Neural cell (in vitro differentiated cells): ENCODE measurements around the gene PAPLN. TPM values are rescaled to one million over a fixed set of nuclear protein-coding genes. Genes with fewer than 3 reads are reported as not detected.

Experiments used
- H2AFZ ChIP-seq: fragments of 200-600, 300-800 bp; sonication (generic), shearing (Covaris generic); 2 replicates; pipeline ENCODE4 v1.6.0; 2014; ENCODE audit warnings: low read depth, mild to moderate bottlenecking, antibody characterized with exemption, low read length, moderate library complexity
- H3F3A ChIP-seq: fragments of 200-600 bp; shearing (Covaris generic); 2 replicates; pipeline ENCODE4 v1.6.1; 2016; ENCODE audit warnings: mild to moderate bottlenecking, moderate library complexity, mixed read lengths, antibody characterized with exemption, low read length; ENCODE audit not compliant: insufficient read depth, poor library complexity, severe bottlenecking
- H3K27ac ChIP-seq: fragments of 200-600, 300-800 bp; sonication (generic), shearing (Covaris generic); 2 replicates; pipeline ENCODE4 v1.5.1; 2014; ENCODE audit warnings: mild to moderate bottlenecking, low read length, moderate library complexity
- H3K27me3 ChIP-seq: fragments of 300-800, 200-600 bp; sonication (generic), shearing (Covaris generic); 2 replicates; pipeline ENCODE4 v1.6.0; 2014; ENCODE audit warnings: mild to moderate bottlenecking, low read depth, low read length, moderate library complexity; ENCODE audit not compliant: insufficient read depth
- H3K36me3 ChIP-seq: fragments of 300-800, 200-600 bp; sonication (generic), shearing (Covaris generic); 2 replicates; pipeline ENCODE4 v1.5.1; 2014; ENCODE audit warnings: mild to moderate bottlenecking, antibody characterized with exemption, low read length, moderate library complexity; ENCODE audit not compliant: insufficient read depth
- H3K4me2 ChIP-seq: fragments of 300-800, 200-600 bp; sonication (generic), shearing (Covaris generic); 2 replicates; pipeline ENCODE4 v1.6.0; 2014; ENCODE audit warnings: mild to moderate bottlenecking, low read length
- H3K4me3 ChIP-seq: fragments of 300-800, 200-600 bp; sonication (generic), shearing (Covaris generic); 2 replicates; pipeline ENCODE4 v1.5.1; 2014; ENCODE audit warnings: mild to moderate bottlenecking, low read length, moderate library complexity
- H3K79me2 ChIP-seq: fragments of 200-600 bp; shearing (Covaris generic); replicated peaks from 2 replicates; pipeline ENCODE4 v1.6.0; 2014; ENCODE audit warnings: mild to moderate bottlenecking, low read length, moderate library complexity; ENCODE audit not compliant: insufficient read depth
- H3K9ac ChIP-seq: fragments of 300-800, 200-600 bp; sonication (generic), shearing (Covaris generic); 2 replicates; pipeline ENCODE4 v1.6.1; 2016; ENCODE audit warnings: mild to moderate bottlenecking, low read length, mixed read lengths
- H3K9me2 ChIP-seq: fragments of 200-600 bp; shearing (Covaris generic); 2 replicates; pipeline ENCODE4 v1.6.1; 2016; ENCODE audit warnings: mild to moderate bottlenecking, low read length, mixed read lengths; ENCODE audit not compliant: insufficient read depth
- H3K9me3 ChIP-seq: fragments of 200-600, 300-800 bp; sonication (generic), shearing (Covaris generic); 2 replicates; pipeline ENCODE4 v1.6.1; 2016; ENCODE audit warnings: mild to moderate bottlenecking, mixed run types, low read length, moderate library complexity, mixed read lengths
- H4K20me1 ChIP-seq: fragments of 200-600 bp; shearing (Covaris generic); 2 replicates; pipeline ENCODE4 v1.6.1; 2016; ENCODE audit warnings: mild to moderate bottlenecking, mixed run types; ENCODE audit not compliant: insufficient read depth
- CTCF ChIP-seq: fragments of 450-650 bp; IDR thresholded peaks from 2 replicates; pipeline ENCODE4 v1.5.1; 2014; ENCODE audit warnings: antibody characterized with exemption, mild to moderate bottlenecking, moderate library complexity; ENCODE audit not compliant: poor library complexity, severe bottlenecking
- EP300 ChIP-seq: fragments of 450-650 bp; conservative IDR thresholded peaks from 2 replicates; pipeline ENCODE4 v1.6.1; 2014; ENCODE audit warnings: antibody characterized with exemption, mild to moderate bottlenecking, moderate library complexity; ENCODE audit not compliant: poor library complexity, severe bottlenecking
- EZH2 ChIP-seq: fragments of 200-600, 300-800 bp; shearing (Covaris generic), sonication (generic); IDR thresholded peaks from 2 replicates; pipeline ENCODE4 v1.6.1; 2014; ENCODE audit warnings: antibody characterized with exemption, low read length, borderline replicate concordance, mild to moderate bottlenecking; ENCODE audit not compliant: insufficient read depth, poor library complexity, severe bottlenecking
- MXI1 ChIP-seq: fragments of 450-650 bp; conservative IDR thresholded peaks from 2 replicates; pipeline ENCODE4 v1.6.1; 2014; ENCODE audit warnings: antibody characterized with exemption, mild to moderate bottlenecking; ENCODE audit not compliant: poor library complexity, severe bottlenecking
- POLR2AphosphoS5 ChIP-seq: IDR thresholded peaks from 2 replicates; pipeline ENCODE4 v1.6.1; 2012
- RAD21 ChIP-seq: fragments of 450-650 bp; conservative IDR thresholded peaks from 2 replicates; pipeline ENCODE4 v1.6.1; 2014; ENCODE audit warnings: antibody characterized with exemption, mild to moderate bottlenecking, moderate library complexity
- REST ChIP-seq: IDR thresholded peaks from 2 replicates; pipeline ENCODE4 v1.6.1; 2012; ENCODE audit warnings: borderline replicate concordance
- SMC3 ChIP-seq: fragments of 450-650 bp; conservative IDR thresholded peaks from 2 replicates; pipeline ENCODE4 v1.6.1; 2014; ENCODE audit warnings: antibody characterized with exemption, mild to moderate bottlenecking, moderate library complexity; ENCODE audit not compliant: poor library complexity
- TAF1 ChIP-seq: IDR thresholded peaks from 2 replicates; pipeline ENCODE4 v1.6.1; 2012; ENCODE audit warnings: low read depth
- polyA plus RNA-seq: library from polyadenylated mRNA; depleted of rRNA; stranded (reverse); fragments of >200 nt; gene quantifications from 2 replicates; pipeline ENCODE4 v1.2.3, GENCODE V29; 2014

Gene PAPLN
- polyA plus RNA-seq, 1 donor from 2014 or later: 0.14 TPM

- Histone ChIP-seq H3K27me3 (no peaks in the 10 kb centered on the region), H3K27ac (no peak overlapping the region), H3K9me2 (no peaks in the 10 kb centered on the region), H3F3A (no peaks in the 10 kb centered on the region), H3K9ac (no peak overlapping the region), H4K20me1 (no peaks in the 10 kb centered on the region), H3K9me3 (no peaks in the 10 kb centered on the region), H3K79me2 (no peaks in the 10 kb centered on the region), H3K36me3 (peaks cover 9% of the 10 kb centered on the region), H2AFZ (no peak overlapping the region), H3K4me2 (no peak overlapping the region), H3K4me3 (no peak overlapping the region)
- TF ChIP-seq EZH2: no peak
- TF ChIP-seq MXI1: no peak
These were observed 43.6 kb downstream of the PAPLN start for GRCh38 chr14:73280903-73281302.

- H3K9ac ChIP-seq: no peak overlapping the region
- TF ChIP-seq EZH2: no peak
- TF ChIP-seq POLR2AphosphoS5: no peak
- no peak for TF ChIP-seq TAF1
- no peak for TF ChIP-seq REST
- TF ChIP-seq EP300: no peak
- no peak for TF ChIP-seq MXI1
- peak; percentile 82 for TF ChIP-seq CTCF
- peak; percentile 82 for TF ChIP-seq RAD21
- peak; percentile 82 for TF ChIP-seq SMC3
- no peaks in the 10 kb centered on the region for H4K20me1 ChIP-seq
- no peak overlapping the region for H3K4me2 ChIP-seq
- H3K4me3 ChIP-seq: no peak overlapping the region
- H3K9me3 ChIP-seq: no peaks in the 10 kb centered on the region
- H3K36me3 ChIP-seq: peaks cover 9% of the 10 kb centered on the region
- H3K79me2 ChIP-seq: no peaks in the 10 kb centered on the region
- no peak overlapping the region for H2AFZ ChIP-seq
- H3F3A ChIP-seq: no peaks in the 10 kb centered on the region
- H3K9me2 ChIP-seq: no peaks in the 10 kb centered on the region
- H3K27me3 ChIP-seq: no peaks in the 10 kb centered on the region
- no peak overlapping the region for H3K27ac ChIP-seq
These were observed 46.5 kb downstream of the PAPLN start for GRCh38 chr14:73283608-73284379.
